AG04449 (cell line): ENCODE data around the gene FLT1.

Source experiments
- CTCF ChIA-PET: fragments of 350-600 bp; formaldehyde crosslinking; extraction: SDS; loops from one replicate; lab custom pipeline; 2021; ENCODE audit warnings: antibody characterized with exemption; lab: Yijun Ruan, JAX
- POLR2A ChIA-PET: fragments of 400-600, 350-600 bp; formaldehyde crosslinking; extraction: SDS; loops from one replicate; lab custom pipeline; 2020; ENCODE audit warnings: antibody characterized with exemption, inconsistent platforms; lab: Yijun Ruan, JAX
- DNase-seq: peaks from one replicate; pipeline ENCODE4 v3.0.0-alpha.2; 2010; ENCODE audit warnings: low read depth, low spot score
- H3K4me3 ChIP-seq: 2 replicates; pipeline ENCODE4 v1.5.1; 2011; ENCODE audit warnings: low read depth, mild to moderate bottlenecking, control low read depth, low read length
- TF ChIP-seq, protein P1 (sequence below): IDR thresholded peaks from one replicate; pipeline ENCODE4 v1.5.1; 2011; ENCODE audit warnings: mild to moderate bottlenecking, moderate library complexity, low read length, control low read depth, inconsistent platforms; ENCODE audit not compliant: insufficient read depth; ENCODE audit errors: missing control alignments

The FLT1 gene

GRCh38 chr13:28458051-28458450 lies 36.9 kb downstream of the FLT1 start:
- ChIA-PET POLR2A (no interaction called here), CTCF (no interaction called here)
- DNase-seq: no peak
- no peak overlapping the region for H3K4me3 ChIP-seq
- TF ChIP-seq, protein P1, sequence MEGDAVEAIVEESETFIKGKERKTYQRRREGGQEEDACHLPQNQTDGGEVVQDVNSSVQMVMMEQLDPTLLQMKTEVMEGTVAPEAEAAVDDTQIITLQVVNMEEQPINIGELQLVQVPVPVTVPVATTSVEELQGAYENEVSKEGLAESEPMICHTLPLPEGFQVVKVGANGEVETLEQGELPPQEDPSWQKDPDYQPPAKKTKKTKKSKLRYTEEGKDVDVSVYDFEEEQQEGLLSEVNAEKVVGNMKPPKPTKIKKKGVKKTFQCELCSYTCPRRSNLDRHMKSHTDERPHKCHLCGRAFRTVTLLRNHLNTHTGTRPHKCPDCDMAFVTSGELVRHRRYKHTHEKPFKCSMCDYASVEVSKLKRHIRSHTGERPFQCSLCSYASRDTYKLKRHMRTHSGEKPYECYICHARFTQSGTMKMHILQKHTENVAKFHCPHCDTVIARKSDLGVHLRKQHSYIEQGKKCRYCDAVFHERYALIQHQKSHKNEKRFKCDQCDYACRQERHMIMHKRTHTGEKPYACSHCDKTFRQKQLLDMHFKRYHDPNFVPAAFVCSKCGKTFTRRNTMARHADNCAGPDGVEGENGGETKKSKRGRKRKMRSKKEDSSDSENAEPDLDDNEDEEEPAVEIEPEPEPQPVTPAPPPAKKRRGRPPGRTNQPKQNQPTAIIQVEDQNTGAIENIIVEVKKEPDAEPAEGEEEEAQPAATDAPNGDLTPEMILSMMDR: no peak

GRCh38 chr13:28457521-28457920 lies 37.4 kb downstream of the FLT1 start:
- no peak overlapping the region for H3K4me3 ChIP-seq
- ChIA-PET CTCF (no interaction called here), POLR2A (no interaction called here)
- DNase-seq: no peak
- TF ChIP-seq, protein P1: no peak

GRCh38 chr13:28455580-28456194 lies 39.2 kb downstream of the FLT1 start:
- ChIA-PET POLR2A (no interaction called here), CTCF (interaction anchor here (2.4 kb wide), 1 partner anchor 180 kb away, joined by 6 read pairs; no protein-coding TSS in a partner anchor)
- no peak overlapping the region for H3K4me3 ChIP-seq
- TF ChIP-seq, protein P1: no peak
- no peak for DNase-seq

DNA sequence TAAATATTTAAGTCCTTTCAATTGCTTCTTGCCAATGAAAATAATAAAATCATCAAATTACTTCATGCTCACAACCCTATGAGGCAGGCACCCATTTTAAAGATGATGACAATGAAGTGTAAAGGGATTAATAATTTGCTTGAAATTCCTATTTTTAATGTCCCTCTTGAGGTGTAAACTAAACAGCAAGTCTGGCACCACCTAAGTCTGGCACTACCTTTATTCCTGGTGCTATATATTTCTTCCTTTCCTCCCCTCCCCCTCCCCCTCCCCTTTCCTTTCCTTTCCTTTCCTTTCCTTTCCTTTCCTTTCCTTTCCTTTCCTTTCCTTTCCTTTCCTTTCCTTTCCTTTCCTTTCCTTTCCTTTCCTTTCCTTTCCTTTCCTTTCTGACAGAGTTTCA lies 42.2 kb downstream of the FLT1 start:
- no peak overlapping the region for H3K4me3 ChIP-seq
- TF ChIP-seq, protein P1: no peak
- POLR2A ChIA-PET: no interaction called here
- no peak for DNase-seq
- CTCF ChIA-PET: no interaction called here

- DNase-seq: no peak
- TF ChIP-seq, protein P1: no peak
- CTCF ChIA-PET: interaction anchor here (1.3 to 1.9 kb wide), 2 partner anchors 10 to 127 kb away, joined by 4 to 6 read pairs; no protein-coding TSS in a partner anchor
- POLR2A ChIA-PET: no interaction called here
- no peak overlapping the region for H3K4me3 ChIP-seq
Observed at GRCh38 chr13:28451482-28452217, 43.3 kb downstream of the FLT1 start.
